Right lobe of liver (tissue), 4 donors: Measurements from ENCODE around the gene TAAR1.

Source experiments
- CTCF ChIP-seq, 4 donors: fragments of 200-600 bp in 3 of 4; fragments of 450-650 bp in 1 of 4; IDR thresholded peaks; one replicate each; pipeline versions ENCODE4 v1.5.1 to v1.8.0; 2016 to 2022; ENCODE audit warnings: antibody characterized with exemption in 4 of 4, mild to moderate bottlenecking in 2 of 4
- POLR2A ChIP-seq: fragments of 450-650 bp; IDR thresholded peaks from one replicate; pipeline ENCODE4 v1.6.1; 2017; ENCODE audit warnings: antibody characterized with exemption, mild to moderate bottlenecking
- donor health status: DM: no; HTN: no; CAD: no.
- donor health status: DM: no; HTN: no; CAD: no.
- donor health status: DM: no; HTN: yes; CAD: no.

GRCh38 chr6:132616677-132617076, 42.3 kb downstream of the TAAR1 start:
- TF ChIP-seq CTCF (IDR thresholded peaks at IDR 0.05) (no peak), POLR2A (no peak)
